ENCODE results near the gene YY1. TPM values are rescaled to one million over a fixed set of nuclear protein-coding genes. Genes with fewer than 3 reads are reported as not detected.
"Not testable (repeated sequence)": the region's sequence is repeated elsewhere in the genome, so short reads cannot be mapped to it uniquely, and the experiment has no call there.

Gene YY1
- polyA plus RNA-seq, 3 donors from 2014 or later = 12.9 to 23.6 (median 15.9) TPM

DNA sequence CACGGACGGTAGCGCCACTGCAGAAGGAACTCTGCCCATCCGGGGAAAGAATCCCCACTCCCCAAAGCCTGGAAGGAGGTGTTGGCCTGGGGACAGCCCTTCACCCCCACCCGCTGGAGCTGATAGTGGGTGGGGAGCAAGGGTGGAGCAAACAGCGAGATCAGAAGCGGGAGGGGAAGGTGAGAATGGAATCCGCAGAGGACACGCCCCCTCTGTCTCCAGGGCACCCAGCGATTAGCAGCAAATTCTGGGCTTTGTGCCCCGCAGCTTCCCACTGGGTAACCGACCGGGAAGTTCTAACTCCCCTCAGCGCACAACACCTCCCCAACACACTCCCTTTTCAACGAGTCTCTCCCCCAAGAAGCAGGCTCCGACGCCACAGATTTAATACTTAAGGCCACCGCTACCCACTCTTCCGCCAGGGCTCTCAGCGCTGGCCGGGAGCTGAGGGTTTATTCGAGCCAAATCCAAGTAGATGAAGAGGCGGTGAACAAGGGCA lies 65.9 kb downstream of the YY1 start:
- Mint-ChIP-seq H3K27ac (peak overlapping the region in 3 of 6 donors; percentile 44 to 70 (median 45)), H3K36me3 (no peaks in the 10 kb centered on the region), H3K27me3 (ENCODE audit: low read depth in 3 of 3) (peaks cover 2 to 6% (median 4%) of the 10 kb centered on the region in 3 donors), H3K4me1 (peaks cover 9 to 23% of the 10 kb centered on the region in 2 donors), H3K9me3 (no peaks in the 10 kb centered on the region), H3K4me3 (peak overlapping the region; percentile 83 to 93 (median 87))
- no peak for DNase-seq

DNA sequence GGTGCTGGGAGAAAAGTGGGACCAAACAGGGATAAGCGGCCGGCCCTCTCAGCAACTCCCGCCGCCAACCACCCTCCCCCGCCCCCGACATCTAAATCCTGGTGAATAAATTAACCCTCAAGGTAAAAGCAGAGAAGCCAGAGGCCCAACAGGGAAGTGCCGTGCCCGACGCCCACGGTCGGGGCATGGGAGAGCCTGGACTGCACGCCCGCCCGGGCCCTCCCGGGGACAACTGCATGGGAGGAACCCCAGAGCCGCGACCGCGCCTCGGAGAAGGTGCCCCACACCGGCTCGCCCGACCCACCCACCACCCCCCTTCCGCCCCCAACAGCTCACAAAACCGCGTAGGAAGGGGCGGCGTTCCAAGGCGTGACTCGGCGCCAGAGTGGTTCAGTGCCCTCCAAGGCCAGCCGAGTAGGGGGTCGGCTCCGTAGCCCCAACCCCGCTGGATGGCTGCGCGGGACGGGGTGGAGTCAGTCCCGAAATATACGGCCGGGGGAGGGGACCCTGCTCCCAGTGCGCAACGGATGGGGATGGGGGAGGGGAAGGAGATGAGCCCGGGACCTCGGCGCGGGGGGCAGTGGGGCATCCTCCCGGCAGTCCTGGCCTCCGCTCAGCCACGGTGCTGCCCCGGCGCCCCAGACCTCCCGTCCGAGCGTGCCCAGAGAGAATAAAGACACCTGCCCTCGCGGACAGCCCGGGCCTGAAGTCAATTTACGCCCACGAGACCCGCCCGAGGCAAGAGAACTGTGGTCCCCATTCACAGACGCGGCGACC lies 66.6 kb downstream of the YY1 start:
- peaks cover 9 to 23% of the 10 kb centered on the region in 2 donors for H3K4me1 Mint-ChIP-seq
- H3K27me3 Mint-ChIP-seq (ENCODE audit: low read depth in 3 of 3) = peaks cover 2 to 5% (median 4%) of the 10 kb centered on the region in 3 donors
- peak overlapping the region in 3 of 6 donors; percentile 44 to 70 (median 45) for H3K27ac Mint-ChIP-seq
- no peaks in the 10 kb centered on the region for H3K9me3 Mint-ChIP-seq
- peak overlapping the region; percentile 83 to 93 (median 87) for H3K4me3 Mint-ChIP-seq
- H3K36me3 Mint-ChIP-seq = no peaks in the 10 kb centered on the region
- DNase-seq = peak in 2 of 3 donors; percentile 21 to 33

DNA sequence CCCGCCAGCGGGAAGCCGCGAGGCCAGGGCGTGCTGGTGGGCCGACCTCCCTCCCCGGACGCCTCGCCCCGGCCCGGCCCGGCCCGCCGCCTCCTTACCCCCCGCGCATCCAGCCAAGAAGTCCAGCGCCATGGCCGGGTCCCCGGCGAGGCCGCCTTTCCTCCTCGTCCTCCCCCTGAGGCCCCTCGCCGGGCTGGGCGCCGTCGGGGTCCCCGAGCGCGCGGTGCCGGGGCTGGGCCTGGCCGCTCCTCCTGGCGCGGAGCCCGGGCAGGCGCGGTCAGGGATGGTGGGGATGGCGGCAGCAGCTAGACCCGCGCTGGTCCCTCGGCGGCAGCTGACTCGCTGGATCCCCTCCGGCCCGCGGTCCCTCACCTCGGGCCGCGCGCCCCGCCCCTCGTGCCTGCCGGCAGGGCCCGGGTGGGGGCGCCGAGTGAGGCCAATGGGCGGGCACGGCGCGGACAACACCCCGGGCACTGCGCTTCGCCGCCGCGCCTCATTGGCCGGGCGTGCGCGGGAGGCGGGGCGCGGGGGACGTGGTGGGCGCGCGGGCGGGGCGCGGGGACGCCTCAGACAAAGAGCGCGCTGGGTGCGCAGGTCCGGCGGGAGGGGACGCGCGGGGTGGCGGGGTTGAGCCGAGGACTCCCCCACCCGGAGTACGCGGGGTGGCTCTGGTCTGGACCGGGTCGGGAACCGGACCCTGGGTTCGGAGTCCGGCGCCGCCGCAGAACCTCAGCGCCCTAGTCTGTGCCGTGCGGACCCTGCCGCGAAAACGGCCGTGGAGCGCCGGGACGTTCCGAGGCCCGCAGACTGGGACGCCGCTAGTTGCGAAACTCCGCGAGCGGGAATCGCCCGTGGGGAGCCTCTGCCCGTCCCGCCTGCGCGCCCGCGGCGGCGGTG lies 67.4 kb downstream of the YY1 start, which contains the start of gene SLC25A29:
SLC25A29 (minus strand) TSS at position 344 of the 897 bp plus-strand sequence; CDS start at position 132, 212 bp downstream.
- no peaks in the 10 kb centered on the region for H3K9me3 Mint-ChIP-seq
- H3K27ac Mint-ChIP-seq = peak within 1 kb of the TSS in 3 of 6 donors; percentile 44 to 70 (median 49)
- H3K36me3 Mint-ChIP-seq = no peaks in the 10 kb centered on the region
- peaks cover 9 to 24% of the 10 kb centered on the region in 2 donors for H3K4me1 Mint-ChIP-seq
- DNase-seq = peak; percentile 84 to 85 (median 84)
- peaks cover 2 to 5% (median 5%) of the 10 kb centered on the region in 3 donors for H3K27me3 Mint-ChIP-seq (ENCODE audit: low read depth in 3 of 3)
- H3K4me3 Mint-ChIP-seq = peak within 1 kb of the TSS; percentile 83 to 93 (median 87)

GRCh38 chr14:100306998-100307765 lies 68.2 kb downstream of the YY1 start:
- DNase-seq = no peak
- H3K36me3 Mint-ChIP-seq = no peaks in the 10 kb centered on the region
- peaks cover 10 to 26% of the 10 kb centered on the region in 2 donors for H3K4me1 Mint-ChIP-seq
- no peaks in the 10 kb centered on the region for H3K9me3 Mint-ChIP-seq
- peak overlapping the region; percentile 73 to 83 (median 77) for H3K4me3 Mint-ChIP-seq
- peak overlapping the region in 2 of 6 donors; percentile 40 to 49 for H3K27ac Mint-ChIP-seq
- peaks cover 2 to 5% (median 5%) of the 10 kb centered on the region in 3 donors for H3K27me3 Mint-ChIP-seq (ENCODE audit: low read depth in 3 of 3)

DNA sequence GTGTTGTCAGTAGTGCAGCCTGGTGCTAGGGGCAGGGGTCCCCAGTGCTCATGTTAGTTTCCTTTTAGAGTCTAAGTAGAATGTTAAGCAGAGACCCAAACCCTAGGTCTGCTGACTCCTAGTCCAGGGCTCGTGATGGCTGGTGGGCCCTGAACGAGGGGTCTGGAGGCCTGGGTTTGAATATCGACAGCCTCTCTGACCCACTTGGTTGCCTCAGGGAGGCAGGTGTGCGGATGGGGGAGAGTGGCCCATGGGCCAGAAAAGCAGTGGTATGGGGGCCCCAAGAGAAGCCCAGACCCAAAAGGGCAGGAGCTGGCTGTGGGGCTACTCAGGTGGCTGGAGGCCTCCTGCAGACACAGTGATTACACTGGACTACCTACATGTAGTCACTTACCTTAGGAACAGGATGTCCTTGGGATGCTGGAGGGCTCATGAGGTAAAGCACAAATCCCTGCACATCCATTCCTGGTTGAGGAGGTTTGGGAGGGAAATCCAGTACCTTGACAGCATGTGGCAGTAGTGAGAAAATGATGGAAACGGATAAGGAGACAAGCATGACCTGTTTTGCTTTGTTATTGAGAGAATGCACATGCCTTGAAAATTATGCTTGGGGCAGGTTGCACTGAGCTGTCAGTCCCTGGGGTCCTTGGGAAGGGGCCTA lies 69.0 kb downstream of the YY1 start:
- DNase-seq = no peak
- Mint-ChIP-seq H3K36me3 (no peaks in the 10 kb centered on the region), H3K9me3 (no peaks in the 10 kb centered on the region), H3K4me1 (peaks cover 17 to 33% of the 10 kb centered on the region in 2 donors), H3K27me3 (ENCODE audit: low read depth in 3 of 3) (peaks cover 0 to 5% (median 5%) of the 10 kb centered on the region in 3 donors), H3K4me3 (peak overlapping the region in 4 of 5 donors; percentile 73 to 83 (median 76)), H3K27ac (peak overlapping the region in 1 of 6 donors; percentile 66)

GRCh38 chr14:100308427-100308792 lies 69.5 kb downstream of the YY1 start:
- not testable (repeated sequence) for DNase-seq; H3K27me3 Mint-ChIP-seq (ENCODE audit: low read depth in 3 of 3); H3K9me3 Mint-ChIP-seq; H3K36me3 Mint-ChIP-seq
- Mint-ChIP-seq H3K4me1 (peaks cover 19 to 31% of the 10 kb centered on the region in 2 donors), H3K4me3 (peak overlapping the region in 2 of 5 donors; percentile 51 to 76), H3K27ac (peak overlapping the region in 1 of 6 donors; percentile 29)

DNA sequence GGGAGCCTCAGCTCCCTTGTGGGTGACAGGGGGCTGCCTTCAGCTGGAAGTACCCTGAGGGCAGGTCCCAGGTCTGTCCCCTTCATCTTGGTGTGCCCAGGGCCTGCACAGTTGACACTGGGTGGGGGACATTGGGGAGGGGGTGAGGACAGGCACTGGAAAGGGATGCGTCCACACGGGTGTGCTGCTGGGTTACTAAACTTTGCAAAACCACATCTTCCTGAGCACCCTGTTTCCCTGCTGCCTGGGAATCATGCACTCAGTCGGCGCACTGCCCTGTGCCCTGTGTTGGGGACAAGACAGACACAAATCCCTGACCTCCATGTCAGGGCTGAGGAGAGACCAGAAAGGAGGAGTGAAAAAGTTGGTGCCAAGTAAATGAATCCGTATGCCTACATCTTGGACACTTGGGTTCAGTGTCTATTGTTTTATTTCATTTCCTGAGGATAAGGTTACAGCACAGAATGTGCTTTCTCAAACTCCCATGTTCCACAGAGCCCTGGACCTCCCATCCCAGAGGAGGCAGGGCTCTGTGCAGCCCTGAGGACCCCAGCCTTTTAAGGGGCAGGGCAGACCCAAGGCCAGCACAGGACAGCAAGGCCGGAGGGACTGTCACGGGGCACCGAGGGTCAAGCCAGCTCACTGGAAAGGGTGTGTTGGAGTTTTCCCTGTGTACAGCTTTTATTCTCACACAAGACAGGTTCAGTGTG lies 70.2 kb downstream of the YY1 start:
- Mint-ChIP-seq H3K27ac (no peak overlapping the region), H3K4me1 (peaks cover 19 to 27% of the 10 kb centered on the region in 2 donors), H3K9me3 (no peaks in the 10 kb centered on the region), H3K27me3 (ENCODE audit: low read depth in 3 of 3) (peaks cover 0 to 5% (median 5%) of the 10 kb centered on the region in 3 donors), H3K4me3 (peak overlapping the region in 1 of 5 donors; percentile 27), H3K36me3 (no peaks in the 10 kb centered on the region)
- DNase-seq = no peak

DNA sequence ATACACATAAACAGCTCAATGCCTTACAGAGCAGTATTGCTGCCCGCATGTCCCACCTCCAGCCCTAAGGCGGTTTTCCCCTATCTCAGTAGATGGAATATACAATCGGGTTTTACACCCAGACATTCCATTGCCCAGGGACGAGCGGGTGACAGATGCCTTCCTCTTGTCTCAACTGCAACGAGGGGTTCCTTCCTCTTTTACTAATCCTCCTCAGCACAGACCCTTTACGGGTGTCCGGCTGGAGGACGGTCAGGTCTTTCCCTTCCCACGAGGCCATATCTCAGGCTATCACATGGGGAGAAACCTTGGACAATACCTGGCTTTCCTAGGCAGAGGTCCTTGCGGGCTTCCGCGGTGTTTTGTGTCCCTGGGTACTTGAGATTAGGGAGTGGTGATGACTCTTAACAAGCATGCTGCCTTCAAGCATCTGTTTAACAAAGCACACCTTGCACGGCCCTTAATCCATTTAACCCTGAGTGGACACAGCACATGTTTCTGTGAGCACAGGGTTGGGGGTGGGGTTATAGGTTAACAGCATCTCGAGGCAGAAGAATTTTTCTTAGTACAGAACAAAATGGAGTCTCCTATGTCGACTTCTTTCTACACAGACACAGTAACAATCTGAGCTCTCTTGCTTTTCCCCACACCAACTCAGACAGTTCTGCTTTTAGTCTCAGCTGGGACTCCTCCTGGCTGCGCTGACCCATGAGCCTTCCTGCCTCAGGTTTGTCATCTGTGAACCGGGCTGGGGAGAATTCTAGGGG lies 73.3 kb downstream of the YY1 start:
- DNase-seq; H3K27me3 Mint-ChIP-seq (ENCODE audit: low read depth in 3 of 3); H3K36me3 Mint-ChIP-seq; H3K9me3 Mint-ChIP-seq: not testable (repeated sequence)
- Mint-ChIP-seq H3K27ac (peak overlapping the region in 4 of 6 donors; percentile 42 to 76 (median 54)), H3K4me1 (peaks cover 9 to 17% of the 10 kb centered on the region in 2 donors), H3K4me3 (peak overlapping the region in 1 of 5 donors; percentile 35)

- H3K36me3 Mint-ChIP-seq = no peaks in the 10 kb centered on the region
- peak overlapping the region in 1 of 5 donors; percentile 35 for H3K4me3 Mint-ChIP-seq
These were observed 74.0 kb downstream of the YY1 start for GRCh38 chr14:100312877-100313400.

GRCh38 chr14:100313464-100314230 lies 74.7 kb downstream of the YY1 start:
- Mint-ChIP-seq H3K4me1 (peaks cover 9 to 22% of the 10 kb centered on the region in 2 donors), H3K27me3 (ENCODE audit: low read depth in 3 of 3) (peaks cover 0 to 3% (median 0%) of the 10 kb centered on the region in 3 donors), H3K9me3 (no peaks in the 10 kb centered on the region), H3K36me3 (no peaks in the 10 kb centered on the region), H3K27ac (no peak overlapping the region), H3K4me3 (no peak overlapping the region)
- DNase-seq = no peak

More at GRCh38 chr14:100312877-100313400, 74.0 kb downstream of the YY1 start:
- Mint-ChIP-seq H3K4me1 (peaks cover 9 to 23% of the 10 kb centered on the region in 2 donors), H3K27ac (peak overlapping the region in 4 of 6 donors; percentile 42 to 76 (median 54)), H3K27me3 (ENCODE audit: low read depth in 3 of 3) (peaks cover 0 to 3% (median 1%) of the 10 kb centered on the region in 3 donors), H3K9me3 (no peaks in the 10 kb centered on the region)
- DNase-seq = peak in 1 of 3 donors; percentile 14

- Mint-ChIP-seq H3K36me3 (no peaks in the 10 kb centered on the region), H3K27ac (no peak overlapping the region)
These were observed 75.8 kb downstream of the YY1 start for GRCh38 chr14:100314724-100315123.

More at GRCh38 chr14:100314724-100315123, 75.8 kb downstream of the YY1 start:
- no peaks in the 10 kb centered on the region for H3K9me3 Mint-ChIP-seq
- no peak for DNase-seq
- no peak overlapping the region for H3K4me3 Mint-ChIP-seq
- peaks cover 16 to 22% of the 10 kb centered on the region in 2 donors for H3K4me1 Mint-ChIP-seq
- peaks cover 0 to 3% (median 0%) of the 10 kb centered on the region in 3 donors for H3K27me3 Mint-ChIP-seq (ENCODE audit: low read depth in 3 of 3)

All from immature natural killer cell (primary cell).